Activated CD8-positive, alpha-beta T cell treated with anti-CD3 and anti-CD28 coated beads, Interleukin-2, amount 10 ng/mL, durations not matched to agents 7 days and 5 days (primary cell): ENCODE measurements around the gene TLE4. TPM values are rescaled to one million over a fixed set of nuclear protein-coding genes. Genes with fewer than 3 reads are reported as not detected.
"Not testable (repeated sequence)": the region's sequence is repeated elsewhere in the genome, so short reads cannot be mapped to it uniquely, and the experiment has no call there.

Source experiments
- ATAC-seq: fragments of 150-1000 bp; cut with Tn5 transposase; one replicate; pipeline ENCODE4 v1.10.0; 2021; ENCODE audit warnings: moderate library complexity
- CTCF ChIA-PET: fragments of 350-600 bp; sonication (Branson Sonifier 250); formaldehyde crosslinking; loops from one replicate; lab custom pipeline; 2021; ENCODE audit warnings: antibody characterized with exemption; lab: Charles Lee
- POLR2A ChIA-PET: fragments of 350-600 bp; sonication (Branson Sonifier 250); formaldehyde crosslinking; loops from one replicate; lab custom pipeline; 2021; ENCODE audit warnings: antibody characterized with exemption; lab: Charles Lee
- DNase-seq: peaks from one replicate; pipeline ENCODE4 v3.0.0-alpha.2; 2020
- H3K27ac Mint-ChIP-seq: one replicate; pipeline ENCODE4 v1.8.0; 2021; ENCODE audit warnings: mild to moderate bottlenecking, mixed read lengths
- H3K27me3 Mint-ChIP-seq: one replicate; pipeline ENCODE4 v1.8.0; 2021; ENCODE audit warnings: low read depth, mixed read lengths
- H3K36me3 Mint-ChIP-seq: one replicate; pipeline ENCODE4 v1.8.0; 2021; ENCODE audit warnings: low read depth, mixed read lengths
- H3K4me1 Mint-ChIP-seq: one replicate; pipeline ENCODE4 v1.8.0; 2021; ENCODE audit warnings: low read depth, mixed read lengths
- H3K4me3 Mint-ChIP-seq: one replicate; pipeline ENCODE4 v1.8.0; 2021; ENCODE audit warnings: mild to moderate bottlenecking, mixed read lengths
- H3K9me3 Mint-ChIP-seq: one replicate; pipeline ENCODE4 v1.8.0; 2022; ENCODE audit warnings: mixed read lengths; ENCODE audit not compliant: insufficient read depth
- total RNA-seq, 2 experiments: library from RNA; stranded (reverse); gene quantifications; one replicate each; pipeline ENCODE4 v1.2.3, GENCODE V29; 2021

The TLE4 gene
- total RNA-seq, 2 experiments from 2014 or later, result 47.7 to 51.8 TPM

DNA sequence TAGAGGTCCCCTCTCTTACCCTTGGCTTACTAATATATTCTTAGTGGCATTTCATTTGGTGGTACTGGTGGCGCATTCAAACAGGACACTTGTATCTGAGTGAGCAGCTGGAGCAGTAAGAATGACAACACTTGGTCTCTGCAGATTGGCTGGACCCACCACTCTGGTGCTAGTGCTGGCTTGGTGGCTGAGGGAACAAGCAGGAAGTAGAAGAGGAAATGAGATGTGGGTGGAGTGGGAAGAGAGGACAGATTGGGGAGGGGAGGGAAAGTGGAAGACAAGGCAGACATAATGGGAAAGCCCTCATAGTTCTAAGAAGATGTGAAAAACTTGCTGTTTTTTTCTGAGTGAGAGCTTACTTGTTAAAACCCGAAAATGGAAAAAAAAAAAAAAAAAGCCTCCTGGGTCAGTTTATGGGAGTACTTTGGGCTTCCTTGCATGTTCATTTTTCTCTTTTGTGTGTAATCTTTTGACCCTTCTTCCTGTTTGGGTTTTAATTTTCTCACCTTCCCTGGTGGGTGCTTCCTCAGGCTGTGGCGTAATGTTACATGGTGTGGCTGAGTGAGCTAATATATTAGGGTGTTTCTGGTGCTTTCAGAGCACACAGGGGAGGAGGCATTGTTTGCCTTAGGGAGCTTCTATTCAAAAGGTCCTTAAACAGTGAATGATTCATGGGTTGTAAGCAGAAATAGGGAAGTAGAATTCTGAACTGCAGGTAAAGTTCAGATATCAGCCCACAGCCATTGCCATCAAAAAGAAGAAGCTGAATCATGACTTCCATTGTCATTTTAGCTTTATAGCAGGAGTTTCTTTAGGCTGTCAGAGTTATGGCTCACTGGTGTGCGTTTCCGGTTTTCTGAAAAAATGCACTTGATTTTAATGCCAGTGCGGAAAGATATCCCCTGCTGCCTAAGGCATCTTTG lies 52.3 kb downstream of the TLE4 start:
- ChIA-PET CTCF (interaction anchor here (0.8 to 1.7 kb wide), 7 partner anchors 8 to 42 kb away, joined by 3 to 8 read pairs (median 4); no protein-coding TSS in a partner anchor), POLR2A (interaction anchor here (1.0 to 1.3 kb wide), 4 partner anchors 14 to 53 kb away, joined by 3 to 8 read pairs (median 4); no protein-coding TSS in a partner anchor)

GRCh38 chr9:79629721-79630120 lies 58.0 kb downstream of the TLE4 start:
- ChIA-PET POLR2A (no interaction called here), CTCF (no interaction called here)
- Mint-ChIP-seq H3K4me1 (peaks cover 55% of the 10 kb centered on the region), H3K9me3 (no peaks in the 10 kb centered on the region), H3K27me3 (no peaks in the 10 kb centered on the region), H3K4me3 (no peak overlapping the region), H3K36me3 (peaks cover 20% of the 10 kb centered on the region), H3K27ac (no peak overlapping the region)
- ATAC-seq, result no peak
- no peak for DNase-seq

More for the DNA sequence above, 52.3 kb downstream of the TLE4 start:
- H3K27me3 Mint-ChIP-seq, result no peaks in the 10 kb centered on the region
- peak overlapping the region; percentile 47 for H3K4me3 Mint-ChIP-seq
- H3K36me3 Mint-ChIP-seq, result peaks cover 23% of the 10 kb centered on the region
- ATAC-seq (peak; percentile 84), DNase-seq (peak; percentile 63)
- no peaks in the 10 kb centered on the region for H3K9me3 Mint-ChIP-seq
- H3K27ac Mint-ChIP-seq, result peak overlapping the region; percentile 88
- peaks cover 40% of the 10 kb centered on the region for H3K4me1 Mint-ChIP-seq

GRCh38 chr9:79630521-79631403 lies 59.0 kb downstream of the TLE4 start:
- ChIA-PET CTCF (interaction anchor here (1.1 kb wide), 1 partner anchor 57 kb away, joined by 3 read pairs; no protein-coding TSS in a partner anchor), POLR2A (no interaction called here)
- Mint-ChIP-seq H3K4me1 (peaks cover 53% of the 10 kb centered on the region), H3K4me3 (no peak overlapping the region), H3K27ac (no peak overlapping the region), H3K27me3 (no peaks in the 10 kb centered on the region), H3K36me3 (peaks cover 20% of the 10 kb centered on the region), H3K9me3 (no peaks in the 10 kb centered on the region)
- ATAC-seq (no peak), DNase-seq (no peak)

DNA sequence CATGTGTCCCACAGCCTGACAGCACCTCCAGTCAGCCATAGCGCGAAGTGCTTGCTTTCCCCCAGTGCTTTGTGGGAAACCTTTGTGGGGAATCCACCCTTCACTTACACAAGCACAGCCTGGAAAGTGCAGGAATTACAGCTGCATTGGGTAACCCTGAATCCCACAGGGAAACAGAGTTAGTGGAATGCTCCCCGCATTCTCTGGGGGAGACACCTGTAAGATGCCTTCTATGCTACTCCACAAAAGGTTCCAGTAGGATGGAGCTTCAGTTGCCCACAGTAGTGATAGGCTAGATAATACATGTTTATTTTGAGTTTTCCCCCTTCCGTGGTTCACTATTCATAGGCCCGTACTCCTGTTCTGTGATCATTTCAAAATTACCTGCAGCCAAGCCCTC lies 60.3 kb downstream of the TLE4 start:
- no peaks in the 10 kb centered on the region for H3K9me3 Mint-ChIP-seq
- CTCF ChIA-PET, result interaction anchor here (1.1 to 1.4 kb wide), 3 partner anchors 8 to 39 kb away, joined by 3 to 4 read pairs (median 3); no protein-coding TSS in a partner anchor
- H3K36me3 Mint-ChIP-seq, result peaks cover 25% of the 10 kb centered on the region
- H3K4me1 Mint-ChIP-seq, result peaks cover 50% of the 10 kb centered on the region
- no peaks in the 10 kb centered on the region for H3K27me3 Mint-ChIP-seq
- H3K4me3 Mint-ChIP-seq, result no peak overlapping the region
- no peak for DNase-seq
- no peak for ATAC-seq
- POLR2A ChIA-PET, result interaction anchor here (0.9 to 2.8 kb wide), 2 partner anchors 58 to 60 kb away, joined by 4 to 15 read pairs; partner anchors contain the start of gene TLE4
- peak overlapping the region; percentile 2 for H3K27ac Mint-ChIP-seq

- Mint-ChIP-seq H3K4me1 (peaks cover 57% of the 10 kb centered on the region), H3K9me3 (no peaks in the 10 kb centered on the region), H3K27me3 (no peaks in the 10 kb centered on the region), H3K4me3 (no peak overlapping the region), H3K36me3 (peaks cover 26% of the 10 kb centered on the region), H3K27ac (no peak overlapping the region)
- ATAC-seq, result no peak
- ChIA-PET POLR2A (interaction anchor here (0.9 to 2.8 kb wide), 2 partner anchors 59 to 61 kb away, joined by 4 to 15 read pairs; partner anchors contain the start of gene TLE4), CTCF (interaction anchor here (1.1 to 1.4 kb wide), 3 partner anchors 9 to 40 kb away, joined by 3 to 4 read pairs (median 3); no protein-coding TSS in a partner anchor)
- DNase-seq, result no peak
Measured at GRCh38 chr9:79632705-79633104, 60.9 kb downstream of the TLE4 start.

DNA sequence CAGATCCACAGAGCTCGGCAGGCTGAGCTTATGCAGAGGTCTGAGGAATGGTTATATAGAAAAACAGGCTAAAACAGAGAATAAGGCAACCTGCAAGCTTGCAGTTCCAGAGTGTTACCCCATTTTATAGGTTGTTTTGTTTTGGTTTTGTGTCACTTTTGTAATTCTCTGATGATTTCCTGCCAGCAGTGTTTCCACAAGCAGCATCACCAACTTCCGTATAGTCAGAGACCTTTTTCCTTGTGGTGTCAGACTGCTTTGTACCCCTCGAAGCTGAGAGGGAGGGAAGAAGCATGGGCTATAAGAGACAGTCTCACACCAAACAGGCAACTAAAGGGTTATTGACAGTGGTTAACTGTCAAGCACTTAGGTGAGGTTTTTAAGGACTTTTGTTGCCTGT lies 61.8 kb downstream of the TLE4 start:
- no peak overlapping the region for H3K4me3 Mint-ChIP-seq
- peaks cover 2% of the 10 kb centered on the region for H3K9me3 Mint-ChIP-seq
- ChIA-PET CTCF (interaction anchor here (0.8 to 1.4 kb wide), 2 partner anchors 13 to 16 kb away, joined by 3 read pairs; no protein-coding TSS in a partner anchor), POLR2A (interaction anchor here (2.8 kb wide), 1 partner anchor 62 kb away, joined by 15 read pairs; the partner anchor contains the start of gene TLE4)
- peaks cover 58% of the 10 kb centered on the region for H3K4me1 Mint-ChIP-seq
- H3K36me3 Mint-ChIP-seq, result peaks cover 25% of the 10 kb centered on the region
- DNase-seq, result peak; percentile 25
- no peaks in the 10 kb centered on the region for H3K27me3 Mint-ChIP-seq
- peak overlapping the region; percentile 30 for H3K27ac Mint-ChIP-seq
- peak; percentile 43 for ATAC-seq

GRCh38 chr9:79637177-79637925 lies 65.6 kb downstream of the TLE4 start:
- Mint-ChIP-seq H3K4me1 (peaks cover 45% of the 10 kb centered on the region), H3K4me3 (no peak overlapping the region), H3K27me3 (no peaks in the 10 kb centered on the region), H3K36me3 (peaks cover 34% of the 10 kb centered on the region), H3K9me3 (peaks cover 8% of the 10 kb centered on the region), H3K27ac (peak overlapping the region; percentile 27)
- CTCF ChIA-PET, result interaction anchor here (1.3 to 2.1 kb wide), 2 partner anchors 10 to 13 kb away, joined by 4 to 8 read pairs; no protein-coding TSS in a partner anchor
- DNase-seq (no peak), ATAC-seq (no peak)
- POLR2A ChIA-PET, result interaction anchor here (1.9 kb wide), 1 partner anchor 14 kb away, joined by 8 read pairs; no protein-coding TSS in a partner anchor

- no peaks in the 10 kb centered on the region for H3K27me3 Mint-ChIP-seq
- no peak overlapping the region for H3K27ac Mint-ChIP-seq
- peaks cover 43% of the 10 kb centered on the region for H3K36me3 Mint-ChIP-seq
- DNase-seq, result no peak
- ATAC-seq, result no peak
- H3K4me3 Mint-ChIP-seq, result no peak overlapping the region
- H3K4me1 Mint-ChIP-seq, result peaks cover 32% of the 10 kb centered on the region
- POLR2A ChIA-PET, result interaction anchor here (1.7 to 1.9 kb wide), 2 partner anchors 15 to 67 kb away, joined by 6 to 8 read pairs; partner anchors contain the start of gene TLE4
- CTCF ChIA-PET, result interaction anchor here (1.3 kb wide), 1 partner anchor 8 kb away, joined by 4 read pairs; no protein-coding TSS in a partner anchor
- peaks cover 23% of the 10 kb centered on the region for H3K9me3 Mint-ChIP-seq
Measured at GRCh38 chr9:79638806-79639205, 67.0 kb downstream of the TLE4 start.

DNA sequence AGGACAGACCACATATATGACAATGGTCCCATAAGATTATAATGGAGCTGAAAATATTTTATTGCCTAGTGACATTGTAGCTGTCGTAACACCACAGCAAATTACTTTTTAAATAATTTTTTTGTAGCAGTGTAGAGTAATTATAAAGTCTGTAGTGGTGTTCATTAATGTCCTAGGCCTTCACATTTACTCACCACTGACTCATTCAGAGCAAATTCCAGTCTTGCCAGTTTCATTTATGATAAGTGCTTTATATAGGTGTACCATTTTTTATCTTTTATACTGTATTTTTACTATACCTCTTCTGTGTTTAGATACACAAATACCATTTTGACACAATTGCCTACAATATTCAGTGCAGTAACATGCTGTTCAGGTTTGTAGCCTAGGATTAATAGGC lies 67.6 kb downstream of the TLE4 start:
- CTCF ChIA-PET, result no interaction called here

GRCh38 chr9:79640067-79640466 lies 68.3 kb downstream of the TLE4 start:
- Mint-ChIP-seq H3K4me1 (peaks cover 27% of the 10 kb centered on the region), H3K36me3 (peaks cover 56% of the 10 kb centered on the region), H3K9me3 (peaks cover 33% of the 10 kb centered on the region), H3K27ac (peak overlapping the region; percentile 5)
- CTCF ChIA-PET, POLR2A ChIA-PET, H3K27me3 Mint-ChIP-seq, DNase-seq, H3K4me3 Mint-ChIP-seq, ATAC-seq: not testable (repeated sequence)

More for the DNA sequence above, 67.6 kb downstream of the TLE4 start:
- no peak for DNase-seq
- Mint-ChIP-seq H3K9me3 (peaks cover 28% of the 10 kb centered on the region), H3K36me3 (peaks cover 49% of the 10 kb centered on the region), H3K4me3 (no peak overlapping the region), H3K27ac (no peak overlapping the region), H3K4me1 (peaks cover 31% of the 10 kb centered on the region), H3K27me3 (no peaks in the 10 kb centered on the region)
- ATAC-seq, result no peak
- POLR2A ChIA-PET, result interaction anchor here (1.7 kb wide), 1 partner anchor 68 kb away, joined by 6 read pairs; the partner anchor contains the start of gene TLE4
